Upper lobe of left lung (tissue), 4 donors: ENCODE measurements around the gene PLA2G15.

ENCODE experiments used
- EP300 ChIP-seq, 4 donors: sonication (generic); formaldehyde crosslinking; IDR thresholded peaks; one replicate each; pipeline ENCODE4 v1.5.1; 2017; ENCODE audit warnings: antibody characterized with exemption in 4 of 4, control low read depth in 2 of 4
- POLR2A ChIP-seq, 4 donors: fragments of 450-650 bp; IDR thresholded peaks; one replicate each; pipeline ENCODE4 v1.5.1; 2016 to 2017; ENCODE audit warnings: antibody characterized with exemption in 4 of 4, mild to moderate bottlenecking in 2 of 4
- POLR2AphosphoS5 ChIP-seq, 2 donors: sonication (generic); formaldehyde crosslinking; IDR thresholded peaks; one replicate each; pipeline ENCODE4 v1.5.1; 2017; ENCODE audit warnings: antibody characterized with exemption in 2 of 2
- TF ChIP-seq, protein P1 (sequence below), 6 experiments: fragments of 450-650 bp in 4 of 6; fragments of 200-600 bp in 2 of 6; sonication (generic) in 2 of 6; IDR thresholded peaks; one replicate each; pipeline ENCODE4 v1.5.1; 2016 to 2019; ENCODE audit warnings: antibody characterized with exemption in 6 of 6

DNA sequence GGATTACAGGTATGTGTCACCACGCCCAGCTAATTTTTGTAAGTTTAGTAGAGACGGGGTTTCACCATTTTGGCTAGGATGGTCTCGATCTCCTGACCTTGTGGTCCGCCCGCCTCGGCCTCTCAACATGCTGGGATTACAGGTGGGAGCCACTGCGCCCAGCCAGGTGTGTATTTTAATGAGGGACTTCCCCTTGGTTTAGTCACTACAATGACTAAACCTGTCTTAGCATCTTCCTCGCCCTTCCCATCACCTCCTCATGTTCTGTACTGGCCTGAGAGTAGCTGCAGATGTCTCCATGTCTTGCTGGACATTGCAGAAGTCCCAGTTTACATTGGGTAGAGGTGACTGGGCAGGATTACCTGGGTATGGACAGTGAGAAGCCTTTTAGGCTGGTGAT is 28.7 kb downstream of the PLA2G15 start:
- TF ChIP-seq POLR2A (IDR thresholded peaks at IDR 0.05) = no peak
- TF ChIP-seq, protein P1, sequence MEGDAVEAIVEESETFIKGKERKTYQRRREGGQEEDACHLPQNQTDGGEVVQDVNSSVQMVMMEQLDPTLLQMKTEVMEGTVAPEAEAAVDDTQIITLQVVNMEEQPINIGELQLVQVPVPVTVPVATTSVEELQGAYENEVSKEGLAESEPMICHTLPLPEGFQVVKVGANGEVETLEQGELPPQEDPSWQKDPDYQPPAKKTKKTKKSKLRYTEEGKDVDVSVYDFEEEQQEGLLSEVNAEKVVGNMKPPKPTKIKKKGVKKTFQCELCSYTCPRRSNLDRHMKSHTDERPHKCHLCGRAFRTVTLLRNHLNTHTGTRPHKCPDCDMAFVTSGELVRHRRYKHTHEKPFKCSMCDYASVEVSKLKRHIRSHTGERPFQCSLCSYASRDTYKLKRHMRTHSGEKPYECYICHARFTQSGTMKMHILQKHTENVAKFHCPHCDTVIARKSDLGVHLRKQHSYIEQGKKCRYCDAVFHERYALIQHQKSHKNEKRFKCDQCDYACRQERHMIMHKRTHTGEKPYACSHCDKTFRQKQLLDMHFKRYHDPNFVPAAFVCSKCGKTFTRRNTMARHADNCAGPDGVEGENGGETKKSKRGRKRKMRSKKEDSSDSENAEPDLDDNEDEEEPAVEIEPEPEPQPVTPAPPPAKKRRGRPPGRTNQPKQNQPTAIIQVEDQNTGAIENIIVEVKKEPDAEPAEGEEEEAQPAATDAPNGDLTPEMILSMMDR (IDR thresholded peaks at IDR 0.05) = no peak
- TF ChIP-seq POLR2AphosphoS5 (IDR thresholded peaks at IDR 0.05) = no peak
- TF ChIP-seq EP300 (IDR thresholded peaks at IDR 0.05) = no peak
